H1 (cell line): ENCODE measurements around the gene MTO1. TPM values are rescaled to one million over a fixed set of nuclear protein-coding genes. Genes with fewer than 3 reads are reported as not detected.

Experiments used
- CTCF ChIA-PET: fragments of 300-600 bp; sonication (Branson Sonifier 250); formaldehyde crosslinking; loops from one replicate; lab custom pipeline; 2021; ENCODE audit not compliant: partially characterized antibody; lab: Charles Lee
- POLR2A ChIA-PET: fragments of 300-600 bp; sonication (Branson Sonifier 250); formaldehyde crosslinking; loops from one replicate; lab custom pipeline; 2021; ENCODE audit warnings: inconsistent platforms; ENCODE audit not compliant: partially characterized antibody; lab: Charles Lee
- DNase-seq, 2 experiments: peaks; one replicate each; pipeline versions ENCODE4 v3.0.0 to v3.0.0-alpha.2; 2010 to 2022; ENCODE audit warnings: low spot score in 2 of 2, low read depth in 1 of 2, mixed read lengths in 1 of 2
- FAIRE-seq: peaks from 2 replicates; lab custom pipeline; 2011; peaks lifted over from hg19 to GRCh38; lab: Jason Lieb, UNC
- H2AFZ ChIP-seq: 2 replicates; pipeline ENCODE4 v1.8.1; 2012; ENCODE audit warnings: low read length, inconsistent platforms
- H2AK5ac ChIP-seq: 2 replicates; pipeline ENCODE4 v1.6.1; 2013; ENCODE audit warnings: low read depth, low read length
- H2BK120ac ChIP-seq: replicated peaks from 2 replicates; pipeline ENCODE3; 2013; ENCODE audit warnings: low read depth, low read length, inconsistent platforms
- H2BK12ac ChIP-seq: 2 replicates; pipeline ENCODE4 v1.6.1; 2013; ENCODE audit warnings: low read depth, low read length
- H2BK15ac ChIP-seq: 2 replicates; pipeline ENCODE4 v1.6.1; 2013; ENCODE audit warnings: low read length
- H2BK20ac ChIP-seq: 2 replicates; pipeline ENCODE4 v1.6.1; 2013; ENCODE audit warnings: low read length
- H2BK5ac ChIP-seq: 2 replicates; pipeline ENCODE4 v1.6.1; 2013; ENCODE audit warnings: low read depth, low read length
- H3K14ac ChIP-seq: 2 replicates; pipeline ENCODE4 v1.6.1; 2013; ENCODE audit warnings: inconsistent platforms; ENCODE audit not compliant: insufficient read length
- H3K18ac ChIP-seq: 2 replicates; pipeline ENCODE4 v1.6.1; 2013; ENCODE audit warnings: low read length; ENCODE audit errors: extremely low read depth
- H3K23ac ChIP-seq: 2 replicates; pipeline ENCODE4 v1.6.1; 2013; ENCODE audit warnings: inconsistent platforms; ENCODE audit not compliant: insufficient read length
- H3K23me2 ChIP-seq: 2 replicates; pipeline ENCODE4 v1.6.1; 2013; ENCODE audit warnings: low read depth, low read length
- H3K27ac ChIP-seq: 2 replicates; pipeline ENCODE4 v1.6.1; 2011; ENCODE audit warnings: low read depth, low read length, inconsistent platforms
- H3K27me3 ChIP-seq, 4 experiments: replicated peaks in 1 of 4; 1 replicate in 1 of 4; 2 replicates in 3 of 4; pipeline versions ENCODE4 v1.6.1 to v1.8.1; 2011 to 2013; ENCODE audit warnings: low read length in 3 of 4, mild to moderate bottlenecking in 3 of 4, inconsistent platforms in 2 of 4, mixed read lengths in 2 of 4, moderate library complexity in 1 of 4; ENCODE audit not compliant: control insufficient read depth in 3 of 4, insufficient read depth in 3 of 4; ENCODE audit errors: extremely low read depth in 1 of 4
- H3K36me3 ChIP-seq, 4 experiments: 2 replicates each; pipeline versions ENCODE4 v1.6.1 to v1.8.1; 2011 to 2013; ENCODE audit warnings: mild to moderate bottlenecking in 4 of 4, low read length in 3 of 4, moderate library complexity in 2 of 4, control low read depth in 1 of 4, inconsistent platforms in 1 of 4; ENCODE audit not compliant: insufficient read depth in 4 of 4, control insufficient read depth in 2 of 4
- H3K4ac ChIP-seq: replicated peaks from 2 replicates; pipeline ENCODE3; 2013; ENCODE audit warnings: low read length, low read depth, mixed read lengths, inconsistent platforms; ENCODE audit not compliant: insufficient read length
- H3K4me1 ChIP-seq, 4 experiments: replicated peaks in 1 of 4; 1 replicate in 1 of 4; 2 replicates in 3 of 4; pipeline versions ENCODE4 v1.6.1 to v1.8.1; 2011 to 2013; ENCODE audit warnings: low read length in 3 of 4, inconsistent platforms in 2 of 4, mixed read lengths in 1 of 4; ENCODE audit not compliant: insufficient read depth in 4 of 4, control insufficient read depth in 3 of 4
- H3K4me2 ChIP-seq, 2 experiments: 2 replicates each; pipeline versions ENCODE4 v1.6.1 to v1.8.1; 2011 to 2013; ENCODE audit warnings: low read depth in 2 of 2, low read length in 2 of 2, control low read depth in 1 of 2, inconsistent platforms in 1 of 2, mild to moderate bottlenecking in 1 of 2; ENCODE audit not compliant: insufficient read depth in 1 of 2
- H3K4me3 ChIP-seq, 4 experiments: fragments of 200-600, 300-600 bp in 1 of 4; sonication (generic), shearing (Covaris generic), sonication (Bioruptor Twin) in 1 of 4; 2 replicates each; pipeline versions ENCODE4 v1.5.1 to v1.8.1; 2011 to 2016; ENCODE audit warnings: low read length in 4 of 4, low read depth in 3 of 4, control low read depth in 2 of 4, inconsistent platforms in 2 of 4, mild to moderate bottlenecking in 2 of 4, mixed read lengths in 1 of 4, moderate library complexity in 1 of 4; ENCODE audit not compliant: insufficient read depth in 2 of 4; ENCODE audit errors: extremely low read depth in 1 of 4
- H3K56ac ChIP-seq: replicated peaks from 2 replicates; pipeline ENCODE3; 2013; ENCODE audit warnings: low read depth, mild to moderate bottlenecking, mixed read lengths, low read length, inconsistent platforms; ENCODE audit not compliant: insufficient read length
- H3K79me1 ChIP-seq: 2 replicates; pipeline ENCODE4 v1.6.1; 2013; ENCODE audit warnings: low read depth, low read length, control low read depth
- H3K79me2 ChIP-seq, 2 experiments: 2 replicates each; pipeline versions ENCODE4 v1.6.1 to v1.8.1; 2012 to 2013; ENCODE audit warnings: low read length in 2 of 2, mild to moderate bottlenecking in 2 of 2, inconsistent platforms in 1 of 2; ENCODE audit not compliant: insufficient read depth in 2 of 2, control insufficient read depth in 1 of 2
- H3K9ac ChIP-seq, 4 experiments: replicated peaks in 1 of 4; 1 replicate in 1 of 4; 2 replicates in 3 of 4; pipeline versions ENCODE4 v1.6.1 to v1.8.1; 2011 to 2013; ENCODE audit warnings: low read depth in 3 of 4, low read length in 3 of 4, control low read depth in 2 of 4, mild to moderate bottlenecking in 2 of 4, moderate library complexity in 2 of 4, inconsistent platforms in 1 of 4; ENCODE audit errors: extremely low read depth in 1 of 4
- H3K9me3 ChIP-seq, 2 experiments: 2 replicates each; pipeline versions ENCODE4 v1.6.1 to v1.8.1; 2012 to 2013; ENCODE audit warnings: mild to moderate bottlenecking in 2 of 2, moderate library complexity in 2 of 2, control low read depth in 1 of 2, inconsistent platforms in 1 of 2, low read depth in 1 of 2, low read length in 1 of 2, mixed read lengths in 1 of 2; ENCODE audit not compliant: insufficient read depth in 2 of 2
- H4K20me1 ChIP-seq, 2 experiments: replicated peaks in 1 of 2; 2 replicates each; pipeline versions ENCODE3 to v1.8.1; 2011 to 2013; ENCODE audit warnings: inconsistent platforms in 2 of 2, low read length in 2 of 2, mild to moderate bottlenecking in 1 of 2; ENCODE audit not compliant: insufficient read depth in 2 of 2, control insufficient read depth in 1 of 2
- H4K5ac ChIP-seq: 2 replicates; pipeline ENCODE4 v1.6.1; 2013; ENCODE audit warnings: low read length, low read depth, mixed read lengths, inconsistent platforms; ENCODE audit not compliant: insufficient read length
- H4K8ac ChIP-seq: 2 replicates; pipeline ENCODE4 v1.8.0; 2013; ENCODE audit warnings: mild to moderate bottlenecking, moderate library complexity, low read length, inconsistent platforms; ENCODE audit not compliant: insufficient read depth; ENCODE audit errors: extremely low read depth
- H4K91ac ChIP-seq: replicated peaks from 2 replicates; pipeline ENCODE3; 2013; ENCODE audit warnings: low read length, mixed read lengths, inconsistent platforms; ENCODE audit not compliant: insufficient read length
- CHD1 ChIP-seq: IDR thresholded peaks from 2 replicates; pipeline ENCODE4 v1.6.1; 2012; ENCODE audit warnings: low read depth, low read length, improper control_type of control experiment
- EP300 ChIP-seq, 2 experiments: IDR thresholded peaks; 1 replicate in 1 of 2; 2 replicates in 1 of 2; pipeline ENCODE4 v1.6.1; 2011 to 2012; ENCODE audit warnings: low read depth in 2 of 2, low read length in 2 of 2, mild to moderate bottlenecking in 2 of 2, borderline replicate concordance in 1 of 2, inconsistent platforms in 1 of 2, moderate library complexity in 1 of 2
- GABPA ChIP-seq: IDR thresholded peaks from 2 replicates; pipeline ENCODE4 v1.6.1; 2011; ENCODE audit warnings: mild to moderate bottlenecking, low read length, moderate library complexity, borderline replicate concordance; ENCODE audit not compliant: insufficient read depth
- KDM1A ChIP-seq: fragments of 200-600, 300-600 bp; sonication (generic); IDR thresholded peaks from 2 replicates; pipeline ENCODE4 v1.7.1; 2016; ENCODE audit warnings: mild to moderate bottlenecking, low read length, borderline replicate concordance
- KDM4A ChIP-seq: IDR thresholded peaks from one replicate; pipeline ENCODE4 v1.7.1; 2012; ENCODE audit warnings: low read depth, mild to moderate bottlenecking, moderate library complexity, low read length, inconsistent platforms; ENCODE audit not compliant: severe bottlenecking
- RBBP5 ChIP-seq: IDR thresholded peaks from 2 replicates; pipeline ENCODE4 v1.7.1; 2012; ENCODE audit warnings: low read depth, mild to moderate bottlenecking, inconsistent platforms, low read length, moderate library complexity, borderline replicate concordance
- SRF ChIP-seq: IDR thresholded peaks from 2 replicates; pipeline ENCODE4 v1.6.1; 2011; ENCODE audit warnings: mild to moderate bottlenecking, low read depth, low read length, moderate library complexity
- TBP ChIP-seq: IDR thresholded peaks from 2 replicates; pipeline ENCODE4 v1.6.1; 2011; ENCODE audit warnings: low read depth, low read length, improper control_type of control experiment
- WGBS, 2 experiments: shearing (Covaris generic) in 1 of 2; methylation state at CpG; one replicate each; pipeline versions ENCODE4 v1.1.6 to v1.1.7; 2013 to 2015; ENCODE audit warnings: low lambda C conversion rate in 2 of 2, mixed read lengths in 2 of 2, inconsistent platforms in 1 of 2, low coverage in 1 of 2, missing lambda C conversion rate in 1 of 2; ENCODE audit not compliant: insufficient replicate concordance in 2 of 2, insufficient coverage in 1 of 2, insufficient read length in 1 of 2; ENCODE audit errors: extremely low coverage in 1 of 2, missing lambda C conversion rate in 1 of 2; 5-methylcytosine and 5-hydroxymethylcytosine counted together
- polyA plus RNA-seq, 7 experiments: library from polyadenylated mRNA; depleted of rRNA in 3 of 7; stranded (reverse) in 5 of 7; unstranded in 2 of 7; fragments of >200 nt in 5 of 7; fragments of 200-250 nt in 2 of 7; gene quantifications; 1 replicate in 5 of 7; 2 replicates in 1 of 7; 4 replicates in 1 of 7; pipeline versions ENCODE4 v1.2.1 to v1.2.3, GENCODE V29; 2011 to 2013; ENCODE audit warnings: missing spikeins in 2 of 7, mixed read lengths in 2 of 7
- total RNA-seq: library from RNA; stranded (reverse); fragmentation: NEBNext Ultra II Directional; extraction: Animal tissue kit (Norgen Biotek cat#: 25700); gene quantifications from 2 replicates; pipeline ENCODE4 v1.2.1, GENCODE V29; 2021

Gene MTO1
- total and polyA plus RNA-seq, 2 of the 8 experiments (the other 6 are each of a cell fraction or from before 2014, with no cell fraction given): 20.9 to 31.6 TPM

DNA sequence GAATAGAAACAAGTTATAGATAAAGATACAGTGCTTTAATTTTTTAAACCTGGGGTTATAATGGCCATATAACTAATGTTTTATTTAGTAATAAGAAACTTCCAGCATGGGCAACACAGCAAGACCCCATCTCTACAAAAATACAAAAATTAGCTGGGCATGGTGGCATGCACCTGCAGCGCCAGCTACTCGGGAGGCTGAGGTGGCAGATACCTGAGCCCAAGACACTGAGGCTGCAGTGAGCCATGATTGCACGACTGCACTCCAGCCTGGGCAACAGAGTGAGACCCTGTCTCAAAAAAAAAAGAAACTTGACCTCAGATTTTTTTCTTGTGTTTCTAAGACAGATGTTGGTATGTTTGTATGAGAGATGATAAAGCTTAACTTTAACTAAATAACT, 36.4 kb downstream of the MTO1 start:
- ChIA-PET POLR2A (interaction anchor here (0.5 to 16.9 kb wide), 4 partner anchors 17 to 159 kb away, joined by 3 to 305 read pairs (median 4); partner anchors contain the start of genes EEF1A1 and MTO1), CTCF (interaction anchor here (1.5 kb wide), 1 partner anchor 113 kb away, joined by 5 read pairs; no protein-coding TSS in a partner anchor)
- TF ChIP-seq KDM4A: no peak
- TF ChIP-seq SRF: no peak
- TF ChIP-seq CHD1: no peak
- no peak for TF ChIP-seq KDM1A
- no peak for TF ChIP-seq GABPA
- no peak for TF ChIP-seq TBP
- no peak for TF ChIP-seq EP300 (IDR thresholded peaks at IDR 0.05; ENCODE audit: borderline replicate concordance in 1 of 2, low read depth in 2 of 2, low read length in 2 of 2)
- TF ChIP-seq RBBP5: no peak

More for the DNA sequence above, 36.4 kb downstream of the MTO1 start:
- H3K23ac ChIP-seq: no peak overlapping the region
- WGBS, 2 experiments: 98% methylated on average over 3 of the region's 3 CpGs; no CpG with 5 or more reads in 1 of the 2 experiments
- no peak overlapping the region for H4K91ac ChIP-seq
- no peak overlapping the region for H2BK20ac ChIP-seq
- no peak overlapping the region for H3K4ac ChIP-seq
- no peak overlapping the region for H3K9ac ChIP-seq
- no peaks in the 10 kb centered on the region for H3K79me2 ChIP-seq
- no peak overlapping the region for H3K4me3 ChIP-seq
- H3K18ac ChIP-seq: no peak overlapping the region
- H2AFZ ChIP-seq: no peak overlapping the region
- no peak overlapping the region for H2BK15ac ChIP-seq
- no peaks in the 10 kb centered on the region for H3K4me1 ChIP-seq
- no peak overlapping the region for H4K8ac ChIP-seq
- no peak overlapping the region for H3K14ac ChIP-seq
- H3K79me1 ChIP-seq: no peaks in the 10 kb centered on the region
- no peak overlapping the region for H2BK120ac ChIP-seq
- H3K27ac ChIP-seq: no peak overlapping the region
- no peak overlapping the region for H2BK5ac ChIP-seq
- no peaks in the 10 kb centered on the region for H3K23me2 ChIP-seq
- H3K27me3 ChIP-seq: no peaks in the 10 kb centered on the region
- no peaks in the 10 kb centered on the region for H3K9me3 ChIP-seq
- FAIRE-seq (no peak), DNase-seq (no peak)
- no peak overlapping the region for H2BK12ac ChIP-seq
- H4K20me1 ChIP-seq: no peaks in the 10 kb centered on the region
- H3K4me2 ChIP-seq: no peak overlapping the region
- H2AK5ac ChIP-seq: no peak overlapping the region
- no peak overlapping the region for H4K5ac ChIP-seq
- H3K36me3 ChIP-seq: peaks cover 2 to 51% (median 21%) of the 10 kb centered on the region in 4 experiments; a peak in 6 of 8 replicates
- no peak overlapping the region for H3K56ac ChIP-seq
